ENCODE data around the gene ATP10D.

Gene ATP10D

DNA sequence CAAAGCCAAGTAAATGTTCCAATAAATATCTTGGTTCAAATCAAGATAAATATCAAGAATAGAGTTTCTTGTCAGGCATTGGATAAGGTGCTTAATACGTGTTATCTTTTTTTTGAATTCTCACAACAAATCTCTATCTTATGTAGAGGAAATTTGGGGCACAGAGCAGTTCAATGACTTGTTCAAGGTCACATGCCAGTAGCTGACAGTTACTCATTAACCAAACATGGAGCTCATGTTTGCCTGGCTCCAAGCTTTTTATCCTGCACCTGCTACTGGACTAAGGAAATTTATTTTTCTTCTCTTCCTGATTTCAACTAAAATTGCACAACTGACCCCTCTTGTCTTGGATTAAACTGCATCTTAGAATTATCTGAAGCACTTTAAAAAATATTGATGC, 76.3 kb downstream of the ATP10D start:
- no peak overlapping the region for H3K4me3 ChIP-seq (ENCODE audit: low read length)
- no peak for DNase-seq (ENCODE audit: low read depth)
- TF ChIP-seq, protein P1, sequence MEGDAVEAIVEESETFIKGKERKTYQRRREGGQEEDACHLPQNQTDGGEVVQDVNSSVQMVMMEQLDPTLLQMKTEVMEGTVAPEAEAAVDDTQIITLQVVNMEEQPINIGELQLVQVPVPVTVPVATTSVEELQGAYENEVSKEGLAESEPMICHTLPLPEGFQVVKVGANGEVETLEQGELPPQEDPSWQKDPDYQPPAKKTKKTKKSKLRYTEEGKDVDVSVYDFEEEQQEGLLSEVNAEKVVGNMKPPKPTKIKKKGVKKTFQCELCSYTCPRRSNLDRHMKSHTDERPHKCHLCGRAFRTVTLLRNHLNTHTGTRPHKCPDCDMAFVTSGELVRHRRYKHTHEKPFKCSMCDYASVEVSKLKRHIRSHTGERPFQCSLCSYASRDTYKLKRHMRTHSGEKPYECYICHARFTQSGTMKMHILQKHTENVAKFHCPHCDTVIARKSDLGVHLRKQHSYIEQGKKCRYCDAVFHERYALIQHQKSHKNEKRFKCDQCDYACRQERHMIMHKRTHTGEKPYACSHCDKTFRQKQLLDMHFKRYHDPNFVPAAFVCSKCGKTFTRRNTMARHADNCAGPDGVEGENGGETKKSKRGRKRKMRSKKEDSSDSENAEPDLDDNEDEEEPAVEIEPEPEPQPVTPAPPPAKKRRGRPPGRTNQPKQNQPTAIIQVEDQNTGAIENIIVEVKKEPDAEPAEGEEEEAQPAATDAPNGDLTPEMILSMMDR (conservative IDR thresholded peaks at IDR 0.05; ENCODE audit: low read depth, low read length): no peak

DNA sequence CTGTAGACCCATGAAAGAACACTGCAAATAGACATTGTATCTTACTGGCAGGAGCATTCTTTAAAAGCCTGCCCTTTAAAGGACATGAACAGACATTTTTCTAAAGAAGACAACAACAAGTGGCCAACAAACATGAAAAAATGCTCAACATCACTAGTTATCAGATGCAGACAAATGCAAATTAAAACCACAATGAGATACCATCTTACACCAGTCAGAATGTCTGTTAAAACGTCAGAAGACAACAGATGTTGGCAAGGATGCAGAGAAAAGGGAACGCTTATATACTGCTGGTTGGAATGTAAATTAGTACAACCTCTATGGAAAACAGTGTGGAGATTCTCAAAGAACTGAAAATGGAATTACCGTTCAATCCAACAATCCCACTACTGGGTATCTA, 77.2 kb downstream of the ATP10D start:
- DNase-seq (ENCODE audit: low read depth): no peak
- no peak overlapping the region for H3K4me3 ChIP-seq (ENCODE audit: low read length)
- TF ChIP-seq, protein P1 (conservative IDR thresholded peaks at IDR 0.05; ENCODE audit: low read depth, low read length): no peak

DNA sequence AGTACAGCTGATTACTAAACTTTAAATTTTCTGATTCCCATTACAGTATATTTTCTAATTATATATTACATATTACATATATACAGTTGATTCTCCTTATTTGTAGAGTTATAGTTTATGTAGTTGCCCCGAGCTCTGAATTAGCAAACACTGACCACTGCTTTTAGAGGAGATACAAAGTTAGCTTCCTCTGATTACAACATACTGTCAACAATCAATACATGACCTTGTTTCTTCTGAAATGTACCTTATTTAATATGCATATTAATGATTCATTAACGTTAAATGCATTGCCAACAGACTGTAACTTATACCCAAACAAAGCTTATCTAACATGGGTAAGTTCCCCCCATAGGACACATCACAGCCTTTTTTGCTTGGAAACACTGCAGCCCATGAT, 81.5 kb downstream of the ATP10D start:
- no peak for DNase-seq (ENCODE audit: low read depth)

DNA sequence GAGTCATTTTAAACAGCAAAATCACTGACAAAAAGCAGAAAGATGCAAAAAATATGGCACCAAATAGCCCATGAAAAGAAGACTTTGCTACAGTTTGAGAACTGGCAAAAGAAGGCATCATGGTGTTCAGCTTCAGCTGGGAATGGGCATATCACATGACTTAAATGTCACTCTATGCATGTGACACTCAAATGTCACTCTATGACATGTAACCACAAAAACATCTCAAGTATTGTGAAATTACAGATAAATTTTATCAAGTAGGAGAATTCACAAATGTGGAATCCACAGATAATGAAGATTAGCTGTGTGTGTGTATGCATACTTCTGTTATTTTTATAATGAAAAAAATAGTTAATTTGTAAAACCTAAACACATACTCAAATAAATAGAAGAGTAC, 81.9 kb downstream of the ATP10D start:
- H3K4me3 ChIP-seq (ENCODE audit: low read length): no peak overlapping the region
- no peak for DNase-seq (ENCODE audit: low read depth)
- TF ChIP-seq, protein P1 (conservative IDR thresholded peaks at IDR 0.05; ENCODE audit: low read depth, low read length): no peak

More for the DNA sequence above, 81.5 kb downstream of the ATP10D start:
- no peak overlapping the region for H3K4me3 ChIP-seq (ENCODE audit: low read length)
- TF ChIP-seq, protein P1 (conservative IDR thresholded peaks at IDR 0.05; ENCODE audit: low read depth, low read length): no peak

DNA sequence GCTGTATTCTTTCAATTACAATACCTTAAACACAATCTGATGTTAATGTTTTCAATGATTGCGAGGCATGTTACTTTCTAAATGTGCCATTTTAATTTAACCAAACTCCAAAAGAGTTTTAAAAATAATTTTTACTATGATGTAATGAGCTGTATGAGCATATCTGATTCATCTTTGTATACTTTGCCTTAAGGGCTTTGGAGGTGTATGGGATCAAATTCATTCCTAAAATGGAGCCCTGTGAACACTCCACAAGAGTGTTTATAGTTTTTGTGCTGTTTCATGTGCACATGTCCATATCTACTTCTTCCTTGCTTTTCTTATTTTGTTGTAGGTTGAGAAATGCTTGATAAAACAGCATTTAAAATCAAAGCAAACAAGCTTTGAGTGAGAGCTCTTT, 82.4 kb downstream of the ATP10D start:
- H3K4me3 ChIP-seq (ENCODE audit: low read length): no peak overlapping the region
- TF ChIP-seq, protein P1 (conservative IDR thresholded peaks at IDR 0.05; ENCODE audit: low read depth, low read length): no peak
- DNase-seq (ENCODE audit: low read depth): no peak

GRCh38 chr4:47570816-47571215, 85.7 kb downstream of the ATP10D start:
- TF ChIP-seq, protein P1 (conservative IDR thresholded peaks at IDR 0.05; ENCODE audit: low read depth, low read length): no peak

GRCh38 chr4:47572981-47573380, 87.9 kb downstream of the ATP10D start:
- DNase-seq (ENCODE audit: low read depth): no peak
- H3K4me3 ChIP-seq (ENCODE audit: low read length): no peak overlapping the region
- TF ChIP-seq, protein P1 (conservative IDR thresholded peaks at IDR 0.05; ENCODE audit: low read depth, low read length): no peak

More at GRCh38 chr4:47570816-47571215, 85.7 kb downstream of the ATP10D start:
- H3K4me3 ChIP-seq (ENCODE audit: low read length): no peak overlapping the region
- no peak for DNase-seq (ENCODE audit: low read depth)
